GM21360 (cell line): ENCODE results near the gene TXNL4B.

Experiments used
- ATAC-seq: cut with Tn5 transposase; IDR thresholded peaks from one replicate; pipeline ENCODE4 v1.9.1; 2021; ENCODE audit warnings: mild to moderate bottlenecking, moderate library complexity; ENCODE audit not compliant: unreplicated experiment

Gene TXNL4B

DNA sequence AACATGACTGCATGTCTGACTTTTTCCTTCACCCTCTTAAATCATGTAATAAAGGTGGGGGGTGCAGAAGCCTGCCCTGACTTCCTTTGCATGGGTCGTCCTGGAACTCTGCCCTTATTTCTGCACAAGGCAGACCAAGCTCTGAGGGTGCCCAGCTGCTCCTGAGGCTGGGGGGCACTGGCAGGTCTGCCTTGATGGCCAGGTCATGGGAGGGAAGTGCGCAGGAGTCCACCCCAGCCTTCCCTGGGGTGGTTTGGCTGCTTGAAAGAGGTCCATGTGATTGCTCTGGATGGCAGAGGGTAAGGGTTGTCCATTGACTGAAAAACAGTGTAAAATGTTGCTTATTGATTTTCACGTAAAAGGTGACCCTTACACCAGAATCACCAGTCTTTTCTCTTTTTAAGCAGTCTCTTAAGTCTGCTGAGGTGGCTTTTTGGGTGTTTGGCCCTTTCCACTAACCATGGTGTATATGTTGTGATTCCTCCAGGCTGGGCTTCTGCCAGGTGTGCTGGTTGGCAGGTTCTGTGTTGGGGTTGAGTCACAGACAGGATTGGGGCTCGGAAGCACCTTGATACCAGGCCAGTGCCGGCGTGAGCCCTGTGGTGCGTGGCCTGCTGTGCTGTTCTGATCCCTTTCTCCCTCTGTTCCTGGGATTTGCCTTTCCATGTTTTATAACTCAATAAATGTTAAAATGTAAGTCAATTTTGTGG, 19.6 kb upstream of the TXNL4B start:
- no peak for ATAC-seq

DNA sequence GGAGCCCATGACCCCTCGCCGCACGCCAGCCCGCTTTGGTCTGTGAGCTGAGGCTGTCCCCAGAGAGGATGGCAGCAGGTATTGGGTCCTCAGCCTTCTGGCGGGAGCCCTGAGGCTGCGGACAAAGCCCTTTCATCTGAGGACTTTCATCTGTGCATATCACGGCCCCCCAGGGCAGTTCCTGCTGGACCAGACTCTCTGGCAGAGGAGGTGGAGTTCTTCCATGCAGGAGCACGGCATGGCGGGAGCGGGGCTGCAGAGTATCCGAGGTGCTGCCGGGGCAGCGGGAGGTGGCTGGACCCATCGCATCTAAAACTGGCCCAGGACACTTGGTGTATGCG, 19.0 kb upstream of the TXNL4B start:
- ATAC-seq: no peak

- no peak for ATAC-seq
Observed at GRCh38 chr16:72111657-72112451, 18.4 kb upstream of the TXNL4B start.

GRCh38 chr16:72110662-72111615, 17.5 kb upstream of the TXNL4B start:
- no peak for ATAC-seq

GRCh38 chr16:72109966-72110530, 16.6 kb upstream of the TXNL4B start:
- no peak for ATAC-seq

GRCh38 chr16:72109300-72109699, 15.9 kb upstream of the TXNL4B start:
- ATAC-seq: no peak

- no peak for ATAC-seq
Observed at GRCh38 chr16:72108353-72109102, 15.1 kb upstream of the TXNL4B start.

- ATAC-seq: no peak
Observed at GRCh38 chr16:72107371-72107770, 14.0 kb upstream of the TXNL4B start.

DNA sequence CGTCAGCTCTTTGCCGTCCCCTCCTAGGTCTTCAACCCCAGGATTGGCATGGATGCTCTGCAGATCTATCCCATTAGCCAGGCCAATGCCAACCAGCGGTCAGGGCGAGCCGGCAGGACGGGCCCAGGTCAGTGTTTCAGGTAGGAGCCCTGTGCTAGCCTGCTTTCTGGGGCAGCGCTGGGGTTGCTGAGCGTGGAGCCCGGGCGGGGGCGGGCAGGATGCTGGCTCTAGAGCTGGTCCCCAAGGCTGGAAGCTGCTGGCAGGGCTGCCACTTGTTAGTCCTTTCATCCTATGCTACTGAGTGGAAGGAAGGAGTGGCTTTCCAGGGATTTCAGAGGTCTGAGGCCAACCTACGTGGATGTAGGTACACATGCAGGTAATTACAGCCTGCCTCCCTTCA, 12.6 kb upstream of the TXNL4B start:
- ATAC-seq: no peak

DNA sequence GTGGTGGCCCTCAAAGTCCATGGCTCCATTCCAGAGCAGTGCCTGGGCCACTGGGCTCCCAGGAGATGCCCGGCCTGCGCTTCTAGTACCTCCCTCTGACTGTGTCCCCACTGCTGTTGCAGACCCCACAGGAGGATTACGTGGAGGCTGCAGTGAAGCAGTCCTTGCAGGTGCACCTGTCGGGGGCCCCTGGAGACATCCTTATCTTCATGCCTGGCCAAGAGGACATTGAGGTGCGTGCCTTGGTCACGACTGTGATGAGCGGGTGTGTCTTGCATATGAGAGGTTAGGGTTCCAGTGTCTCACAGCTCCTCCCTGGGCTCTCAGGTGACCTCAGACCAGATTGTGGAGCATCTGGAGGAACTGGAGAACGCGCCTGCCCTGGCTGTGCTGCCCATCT, 11.5 kb upstream of the TXNL4B start:
- ATAC-seq: no peak

DNA sequence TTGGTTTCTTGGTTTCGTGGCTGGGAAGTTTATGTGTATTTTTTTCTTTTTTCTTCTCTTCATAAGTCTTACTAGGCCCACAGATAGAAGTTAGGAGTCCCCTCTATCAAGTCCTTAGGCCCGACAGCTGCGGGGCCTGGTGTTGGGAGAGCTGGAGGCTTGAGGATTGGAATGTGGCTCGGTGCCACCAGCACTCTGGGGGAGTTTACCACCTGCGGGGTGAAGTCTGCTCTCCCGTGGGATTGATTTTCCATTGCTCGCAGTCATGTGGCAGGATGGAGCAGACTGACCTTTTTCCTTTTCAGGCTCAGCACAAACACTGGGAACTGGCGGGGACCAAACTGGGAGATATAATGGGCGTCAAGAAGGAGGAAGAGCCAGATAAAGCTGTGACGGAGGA, 7.8 kb upstream of the TXNL4B start:
- no peak for ATAC-seq

DNA sequence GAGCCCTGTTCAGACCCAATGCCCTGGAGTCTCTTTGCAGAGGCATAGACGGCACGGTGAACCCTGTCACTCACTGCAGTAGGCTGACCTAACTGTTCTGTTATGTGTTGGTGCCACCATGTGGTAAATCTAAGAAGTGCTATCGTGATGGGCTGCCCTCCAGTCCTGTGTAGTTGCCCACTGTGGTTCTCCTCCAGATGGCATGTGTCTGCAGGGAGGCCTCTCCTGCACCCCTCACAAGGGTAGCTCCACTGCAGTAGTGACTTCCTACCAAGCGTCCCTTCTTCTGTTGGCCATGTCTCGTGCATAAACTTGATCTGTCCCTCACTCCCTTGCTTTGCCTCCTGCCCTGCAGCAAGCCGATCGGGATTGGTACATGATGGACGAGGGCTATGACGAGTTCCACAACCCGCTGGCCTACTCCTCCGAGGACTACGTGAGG, 6.0 kb upstream of the TXNL4B start:
- ATAC-seq: no peak

GRCh38 chr16:72098936-72099335, 5.5 kb upstream of the TXNL4B start:
- no peak for ATAC-seq

DNA sequence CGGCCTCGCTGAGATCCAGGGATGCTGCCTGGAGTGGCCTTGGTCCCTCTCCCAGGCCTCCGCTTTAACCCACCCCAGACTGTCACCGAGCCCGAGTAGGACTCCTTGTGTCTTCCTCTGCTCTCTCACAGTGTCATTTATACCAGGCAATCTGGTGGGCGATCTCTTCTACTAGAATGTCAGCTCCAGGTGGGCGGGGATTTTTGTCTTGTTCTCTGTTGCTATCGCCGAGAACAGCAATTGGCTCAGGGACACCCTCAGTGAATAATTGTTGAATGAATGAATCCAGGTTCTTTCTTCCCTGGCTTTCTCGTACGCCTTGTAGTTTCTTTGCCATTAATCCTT, 818 bp upstream of the TXNL4B start:
- no peak for ATAC-seq

DNA sequence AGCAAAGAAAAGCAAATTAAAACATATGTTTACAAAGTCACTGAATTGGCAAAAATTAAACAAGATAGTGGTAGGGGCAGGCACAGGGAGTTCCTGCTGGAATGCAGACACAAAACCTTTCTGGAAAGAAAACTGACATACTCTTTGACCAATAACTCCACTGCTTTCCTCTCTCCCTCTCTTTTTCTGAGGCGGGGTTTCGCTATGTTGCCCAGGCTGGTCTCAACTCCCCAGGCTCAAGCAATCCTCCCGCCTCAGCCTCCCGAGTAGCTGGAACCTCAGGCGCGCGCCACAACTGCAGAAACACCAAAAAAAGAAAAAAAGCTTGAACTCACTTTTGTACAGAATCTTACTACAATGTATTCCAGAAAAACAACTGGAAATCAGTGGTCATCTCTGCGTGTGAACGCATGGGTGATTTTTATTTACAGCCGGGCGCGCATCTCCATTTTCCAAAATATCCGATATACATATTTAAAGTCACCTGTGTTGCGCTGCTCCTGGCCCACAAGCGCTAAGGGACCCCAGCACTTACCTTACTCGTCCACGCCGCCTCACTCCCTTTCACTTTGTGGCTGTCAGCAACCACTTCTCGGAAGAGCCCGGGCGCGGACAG, 480 bp downstream of the TXNL4B start:
- no peak for ATAC-seq

GRCh38 chr16:72091217-72091616, 2.2 kb downstream of the TXNL4B start:
- ATAC-seq: no peak

- ATAC-seq: no peak
Observed at GRCh38 chr16:72085002-72085401, 8.4 kb downstream of the TXNL4B start.

GRCh38 chr16:72084445-72084844, 9.0 kb downstream of the TXNL4B start:
- no peak for ATAC-seq

- no peak for ATAC-seq
Observed at GRCh38 chr16:72083778-72084404, 9.5 kb downstream of the TXNL4B start.
